Right lobe of liver (tissue), 6 donors: ENCODE measurements around the gene PACRG. TPM values are rescaled to one million over a fixed set of nuclear protein-coding genes. Genes with fewer than 3 reads are reported as not detected.

ENCODE experiments used
- ATAC-seq, 4 donors: fragments of 200-7000 bp; cut with Tn5 transposase; one replicate each; pipeline ENCODE4 v1.9.1; 2020; ENCODE audit warnings: mild to moderate bottlenecking in 4 of 4, moderate library complexity in 4 of 4
- DNase-seq, 3 donors: peaks; one replicate each; pipeline ENCODE4 v3.0.0-alpha.2; 2020
- H3K27ac ChIP-seq, 3 donors: fragments of 200-600 bp; one replicate each; pipeline ENCODE4 v1.8.0; 2022
- H3K27me3 ChIP-seq, 2 donors: fragments of 200-600 bp; one replicate each; pipeline ENCODE4 v1.8.0; 2022
- H3K36me3 ChIP-seq, 4 donors: fragments of 200-600 bp; sonication (generic) in 1 of 4; one replicate each; pipeline versions ENCODE4 v1.5.1 to v1.8.0; 2017 to 2022; ENCODE audit warnings: control low read depth in 1 of 4
- H3K4me1 ChIP-seq, 4 donors: fragments of 200-600 bp; sonication (generic) in 1 of 4; one replicate each; pipeline versions ENCODE4 v1.5.1 to v1.8.0; 2017 to 2022; ENCODE audit warnings: control low read depth in 1 of 4
- H3K4me3 ChIP-seq, 3 donors: fragments of 200-600 bp; one replicate each; pipeline ENCODE4 v1.8.0; 2022
- H3K9me3 ChIP-seq, 4 donors: fragments of 200-600 bp; sonication (generic) in 1 of 4; one replicate each; pipeline versions ENCODE4 v1.5.1 to v1.8.0; 2017 to 2022; ENCODE audit warnings: control low read depth in 1 of 4
- CTCF ChIP-seq, 4 donors: fragments of 200-600 bp in 3 of 4; fragments of 450-650 bp in 1 of 4; IDR thresholded peaks; one replicate each; pipeline versions ENCODE4 v1.5.1 to v1.8.0; 2016 to 2022; ENCODE audit warnings: antibody characterized with exemption in 4 of 4, mild to moderate bottlenecking in 2 of 4
- POLR2A ChIP-seq: fragments of 450-650 bp; IDR thresholded peaks from one replicate; pipeline ENCODE4 v1.6.1; 2017; ENCODE audit warnings: antibody characterized with exemption, mild to moderate bottlenecking
- WGBS: methylation state at CpG from one replicate; pipeline ENCODE4 v1.1.6; 2018; ENCODE audit warnings: low coverage, low lambda C conversion rate; ENCODE audit not compliant: insufficient coverage; ENCODE audit errors: missing lambda C conversion rate; 5-methylcytosine and 5-hydroxymethylcytosine counted together
- intact Hi-C, 2 donors: fragments of 100-400 bp; cut with DNase I; formaldehyde crosslinking; loops; one replicate each; pipeline versions ENCODE4 v1.11.2 to v1.14.1; 2022
- total RNA-seq, 6 experiments: library from RNA; depleted of rRNA in 2 of 6; stranded (reverse); fragments of >200 nt in 2 of 6; fragmentation: NEBNext Ultra II Directional in 3 of 6; extraction: Animal tissue kit (Norgen Biotek cat#: 25700) in 3 of 6; gene quantifications; one replicate each; pipeline versions ENCODE4 v1.1.0 to v1.2.4, GENCODE V29; 2016 to 2023
- donor health status: DM: no; HTN: yes; CAD: no.
- donor health status: DM: no; HTN: no; CAD: no.
- donor health status: DM: no; HTN: no; CAD: no.
- donor health status: DM: no; HTN: yes; CAD: no.
- donor health status: DM: no; HTN: yes; CAD: no.

The PACRG gene
- total RNA-seq, 6 experiments from 2014 or later: 0.25 to 5.3 (median 2.7) TPM

DNA sequence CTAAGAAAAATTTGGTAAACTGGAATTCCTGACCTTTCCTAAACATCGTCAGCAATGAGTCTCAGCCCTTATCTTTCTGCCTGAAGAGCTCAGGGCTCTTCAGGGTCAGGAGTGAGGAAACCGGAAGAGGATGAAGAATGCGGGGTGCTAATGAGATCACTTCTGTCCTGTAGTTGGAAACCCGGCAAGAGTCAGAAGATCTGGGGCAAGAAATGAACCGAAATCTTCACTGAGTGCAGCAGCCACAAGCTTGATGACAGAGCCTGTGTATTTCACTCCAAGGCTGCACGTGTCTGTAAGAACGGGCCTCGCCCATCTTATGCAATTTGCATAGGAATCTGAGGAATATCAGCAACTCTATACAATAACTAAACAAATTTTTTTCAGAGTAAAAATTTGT, 626.3 kb downstream of the PACRG start:
- TF ChIP-seq POLR2A: no peak
- no peak for TF ChIP-seq CTCF (IDR thresholded peaks at IDR 0.05)
- H3K27ac ChIP-seq: peak overlapping the region in 2 of 3 donors; percentile 51 to 63
- H3K9me3 ChIP-seq: no peaks in the 10 kb centered on the region
- intact Hi-C loops: no loop called here
- H3K4me3 ChIP-seq: no peak overlapping the region
- H3K36me3 ChIP-seq: no peaks in the 10 kb centered on the region
- 51% methylated on average over 8 of the region's 8 CpGs for WGBS
- no peaks in the 10 kb centered on the region for H3K4me1 ChIP-seq
- H3K27me3 ChIP-seq: no peaks in the 10 kb centered on the region
- no peak for DNase-seq
- peak; percentile 46 to 62 (median 54) for ATAC-seq

- WGBS: 50% methylated on average over 9 of the region's 13 CpGs
- ATAC-seq: peak; percentile 46 to 67 (median 49)
- H3K27me3 ChIP-seq: no peaks in the 10 kb centered on the region
- no peaks in the 10 kb centered on the region for H3K4me1 ChIP-seq
- intact Hi-C loops: no loop called here
- no peaks in the 10 kb centered on the region for H3K9me3 ChIP-seq
- no peaks in the 10 kb centered on the region for H3K36me3 ChIP-seq
- peak in 1 of 3 donors; percentile 53 for DNase-seq
- TF ChIP-seq POLR2A: no peak
- TF ChIP-seq CTCF (IDR thresholded peaks at IDR 0.05): no peak
- H3K4me3 ChIP-seq: no peak overlapping the region
- peak overlapping the region in 2 of 3 donors; percentile 51 to 63 for H3K27ac ChIP-seq
Observed at GRCh38 chr6:163354761-163355425, 627.1 kb downstream of the PACRG start.

GRCh38 chr6:163355426-163355991, 627.7 kb downstream of the PACRG start:
- H3K4me1 ChIP-seq: no peaks in the 10 kb centered on the region
- no peak overlapping the region for H3K4me3 ChIP-seq
- no peaks in the 10 kb centered on the region for H3K27me3 ChIP-seq
- peak overlapping the region; percentile 5 to 63 (median 51) for H3K27ac ChIP-seq
- no peaks in the 10 kb centered on the region for H3K36me3 ChIP-seq
- DNase-seq (peak in 2 of 3 donors; percentile 55 to 65), ATAC-seq (peak; percentile 71 to 73 (median 72))
- TF ChIP-seq CTCF (IDR thresholded peaks at IDR 0.05) (no peak), POLR2A (no peak)
- no peaks in the 10 kb centered on the region for H3K9me3 ChIP-seq
- WGBS: 44% methylated on average over 3 of the region's 9 CpGs
- intact Hi-C loops: no loop called here

DNA sequence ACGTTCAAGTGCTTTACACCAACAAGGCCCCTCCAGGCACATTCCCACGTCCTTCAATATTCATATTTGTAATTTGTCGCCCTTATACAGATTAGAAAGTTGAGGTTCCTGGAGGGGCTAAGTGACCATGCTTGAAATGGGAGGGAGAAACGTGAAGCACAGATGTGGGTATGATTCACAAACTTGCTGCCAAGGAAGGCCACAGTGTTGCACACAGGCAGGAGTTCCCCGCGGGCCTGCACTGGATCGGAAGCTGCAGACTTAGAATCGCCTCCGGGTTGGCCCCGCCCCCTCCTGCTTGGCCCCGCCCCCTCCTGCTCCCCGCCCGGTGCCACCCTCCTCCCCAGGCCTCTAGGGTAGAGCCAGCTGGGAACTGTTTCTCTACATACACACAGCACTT, 628.5 kb downstream of the PACRG start:
- WGBS: 53% methylated on average over 7 of the region's 13 CpGs
- Histone ChIP-seq H3K4me3 (no peak overlapping the region), H3K4me1 (no peaks in the 10 kb centered on the region), H3K27ac (peak overlapping the region; percentile 5 to 58 (median 39)), H3K27me3 (no peaks in the 10 kb centered on the region), H3K36me3 (no peaks in the 10 kb centered on the region), H3K9me3 (no peaks in the 10 kb centered on the region)
- ATAC-seq (peak; percentile 54 to 59 (median 56)), DNase-seq (peak in 2 of 3 donors; percentile 56 to 63)
- TF ChIP-seq POLR2A (no peak), CTCF (IDR thresholded peaks at IDR 0.05) (no peak)
- intact Hi-C loops: no loop called here
